IPS-18c (cell line): Measurements from ENCODE around the gene LINGO1.

Source experiments
- H3K4me3 ChIP-seq: 2 replicates; pipeline ENCODE4 v1.7.0; 2013; ENCODE audit warnings: low read depth, mild to moderate bottlenecking, low read length, moderate library complexity; ENCODE audit not compliant: insufficient read depth
- H3K9me3 ChIP-seq: one replicate; pipeline ENCODE4 v1.6.1; 2013; ENCODE audit warnings: mild to moderate bottlenecking, low read length, moderate library complexity; ENCODE audit not compliant: control insufficient read depth, insufficient read depth

The LINGO1 gene

DNA sequence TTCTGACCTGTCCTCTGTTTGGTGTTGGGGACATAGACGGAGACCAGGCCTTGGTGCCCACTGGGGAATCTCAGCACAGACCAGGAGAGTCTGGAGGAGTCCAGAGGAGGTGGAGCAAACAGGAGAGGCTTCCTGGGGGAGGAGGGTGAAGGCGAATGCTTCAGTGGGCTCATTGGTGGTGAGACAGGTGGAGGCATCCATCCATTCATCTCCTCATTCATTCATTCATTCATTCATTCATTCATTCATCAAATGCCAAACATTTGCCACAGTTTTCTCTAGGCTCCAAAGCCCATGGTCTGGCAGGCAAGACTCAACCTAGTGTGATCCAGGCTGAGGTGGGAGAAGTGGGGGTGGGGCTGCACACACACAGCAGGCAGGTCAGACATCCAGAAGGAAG is 7.9 kb upstream of the LINGO1 start:
- Histone ChIP-seq H3K4me3 (no peak overlapping the region), H3K9me3 (no peaks in the 10 kb centered on the region)

DNA sequence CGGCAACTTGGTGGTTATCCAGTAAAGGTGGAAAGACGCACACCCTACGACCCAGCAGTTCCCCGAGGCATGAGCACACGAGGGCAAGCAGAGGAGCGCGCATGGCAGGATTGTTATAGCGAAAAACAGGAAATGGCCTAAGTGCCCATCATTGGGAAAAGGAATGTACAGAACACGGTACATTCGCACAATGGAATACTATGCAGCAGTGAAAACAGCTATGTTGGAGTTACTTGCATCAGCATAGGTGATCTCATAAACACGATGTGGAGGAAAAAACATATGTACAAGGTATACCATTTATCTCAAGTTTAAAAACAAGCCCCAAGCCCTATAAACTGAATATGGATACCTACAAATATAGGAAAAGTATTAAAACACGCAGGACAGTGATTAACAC is 6.7 kb upstream of the LINGO1 start:
- H3K9me3 ChIP-seq = no peaks in the 10 kb centered on the region
- H3K4me3 ChIP-seq = no peak overlapping the region

DNA sequence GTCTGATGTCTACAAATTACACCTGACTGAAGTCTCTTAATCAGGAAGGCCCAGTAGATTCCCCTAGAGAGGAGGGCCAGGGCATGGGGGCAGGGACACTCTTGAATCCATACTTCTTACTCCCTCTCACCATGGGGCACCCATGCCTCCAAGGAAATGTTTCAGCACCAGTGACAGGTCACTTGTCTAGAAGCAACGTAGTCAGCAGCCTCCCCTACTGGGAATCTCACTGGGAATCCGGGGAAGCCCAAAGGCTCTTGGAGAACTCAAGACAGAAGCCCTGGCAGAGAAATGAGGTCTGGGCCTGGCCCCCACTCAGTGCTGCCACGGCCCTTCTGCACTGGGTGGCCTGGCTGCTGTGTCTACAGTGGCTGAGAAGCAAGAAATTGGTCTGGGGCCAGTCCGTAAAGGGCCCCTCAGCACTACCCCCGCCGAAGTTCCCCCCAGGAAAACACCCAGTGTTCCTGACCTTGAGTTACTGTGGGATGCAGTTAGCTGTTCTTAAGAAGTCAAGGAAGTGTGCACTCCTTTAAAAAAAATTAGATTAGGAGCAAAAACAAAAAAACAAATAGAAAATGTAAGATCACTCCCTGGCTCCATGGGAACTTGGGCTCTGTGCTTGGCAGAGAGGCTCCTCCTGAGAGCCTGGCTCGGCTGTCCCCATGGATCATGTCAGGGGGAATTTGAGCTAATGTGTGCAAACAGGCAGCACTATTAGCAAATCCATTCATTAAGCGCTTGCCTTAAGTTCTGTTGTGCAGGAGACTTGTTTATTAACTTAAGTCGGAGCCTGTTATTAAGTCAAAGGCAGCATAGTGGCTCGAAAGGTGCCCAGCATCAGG is 5.4 kb upstream of the LINGO1 start:
- no peak overlapping the region for H3K4me3 ChIP-seq
- no peaks in the 10 kb centered on the region for H3K9me3 ChIP-seq

DNA sequence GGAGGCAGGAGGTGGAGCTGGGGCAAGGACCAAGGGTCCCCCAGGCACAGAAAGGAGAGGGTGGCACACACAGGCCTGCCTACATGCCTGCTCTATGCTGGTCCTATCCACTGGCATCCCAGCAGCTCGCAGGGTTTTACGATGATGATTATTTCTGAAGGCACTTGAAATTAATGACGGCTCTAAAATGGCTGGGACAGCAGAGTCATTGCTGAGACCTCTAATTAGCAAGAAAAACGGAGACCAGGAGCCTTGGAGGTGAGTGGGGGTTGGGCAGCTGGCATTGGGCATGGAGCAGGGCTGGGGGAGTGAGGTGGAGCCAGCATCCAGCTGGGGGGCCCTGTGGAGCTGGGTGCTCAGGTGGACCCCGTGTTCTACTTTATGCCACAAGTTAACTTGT is 3.5 kb upstream of the LINGO1 start:
- Histone ChIP-seq H3K9me3 (no peaks in the 10 kb centered on the region), H3K4me3 (no peak overlapping the region)

DNA sequence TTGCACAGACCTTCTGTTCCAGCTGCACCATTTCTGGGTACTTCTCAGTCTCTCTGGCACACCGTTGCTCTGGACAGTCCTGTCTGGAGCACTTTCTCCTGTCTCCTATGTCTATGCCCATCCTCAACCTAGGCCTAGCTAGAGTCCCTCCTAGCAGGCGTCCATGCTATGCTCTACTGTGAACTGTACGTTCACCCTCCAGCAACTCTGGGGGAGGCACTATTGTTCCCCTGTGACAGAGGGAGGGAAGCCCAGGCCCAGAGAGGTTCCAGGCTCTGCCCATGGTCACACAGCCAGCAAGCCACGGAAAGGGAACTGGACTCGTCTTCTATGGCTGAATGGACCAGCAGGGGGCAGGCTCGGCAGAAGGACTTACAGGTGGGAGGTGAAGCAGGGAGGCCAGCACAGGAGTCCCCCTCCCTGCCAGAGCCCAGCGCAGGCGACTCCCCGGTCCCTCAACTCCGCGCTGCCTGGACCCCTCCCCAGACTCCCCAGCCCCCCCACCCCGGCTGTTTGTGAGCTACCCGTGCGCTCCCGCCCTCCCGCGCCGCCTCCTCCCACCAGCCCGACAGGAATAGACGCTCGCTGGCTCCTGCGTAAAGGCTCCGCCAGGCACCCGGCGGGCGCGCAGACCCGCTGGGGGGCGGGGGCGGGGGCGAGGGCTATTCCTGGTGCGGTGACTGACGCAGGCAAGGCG is 1.7 kb upstream of the LINGO1 start:
- Histone ChIP-seq H3K9me3 (no peaks in the 10 kb centered on the region), H3K4me3 (peak overlapping the region; percentile 22; the same call in 1 of the 2 replicates)

DNA sequence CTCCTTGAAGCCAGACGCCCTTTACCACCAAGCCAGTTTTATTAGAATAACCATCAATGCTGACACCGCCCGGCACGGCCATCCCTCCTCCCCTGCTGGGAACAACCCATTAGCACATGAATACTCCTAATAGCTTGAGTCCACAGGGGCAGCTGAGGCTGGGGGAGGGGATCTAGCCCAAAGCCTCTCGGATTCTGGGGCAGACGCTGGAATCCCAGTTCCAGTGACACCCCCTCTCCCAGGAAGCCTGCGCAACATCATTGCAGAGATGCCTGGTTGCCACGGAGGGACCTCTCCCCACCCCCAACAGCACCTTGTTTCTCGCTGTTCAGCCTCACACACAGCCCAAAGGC is 1.2 kb upstream of the LINGO1 start:
- Histone ChIP-seq H3K9me3 (no peaks in the 10 kb centered on the region), H3K4me3 (peak overlapping the region; percentile 52; the same call in 1 of the 2 replicates)

DNA sequence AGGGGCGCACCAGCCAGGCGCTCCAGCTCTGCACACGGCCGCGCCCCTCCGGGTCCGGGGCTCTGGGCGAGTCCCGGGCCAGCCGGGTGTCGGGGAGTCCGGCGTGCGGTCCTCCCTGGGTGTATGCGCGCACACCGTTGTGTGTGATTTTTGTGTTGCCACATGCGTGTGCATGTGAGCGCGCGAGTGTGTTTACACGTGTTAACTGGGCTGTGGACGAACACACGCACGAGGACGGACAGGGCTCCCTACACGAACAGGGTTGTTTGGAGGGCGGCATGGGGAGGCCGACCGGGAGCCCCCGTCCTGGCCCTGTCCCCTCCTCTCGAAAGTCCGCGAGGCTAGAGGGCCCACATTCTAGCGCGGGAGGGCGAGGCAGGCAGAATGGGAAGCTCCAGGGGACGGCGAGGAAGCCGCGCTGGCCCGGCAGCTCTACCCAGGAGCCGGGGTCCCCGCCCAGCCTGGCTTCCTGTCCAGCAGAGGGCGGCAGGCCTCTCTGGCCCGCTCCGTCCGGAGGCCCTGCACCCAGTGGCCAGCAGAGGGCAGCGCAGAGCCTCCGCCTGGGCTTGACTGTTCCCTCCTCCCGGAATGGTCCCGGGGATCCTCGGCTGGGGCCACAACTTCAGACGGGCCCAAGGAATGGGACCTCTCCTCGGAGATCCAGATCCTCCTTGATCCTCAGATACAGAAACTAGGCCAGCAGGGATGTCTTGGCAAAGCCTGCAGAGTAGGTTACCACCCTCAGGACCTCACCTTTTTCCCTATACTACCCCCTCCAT is 611 bp upstream of the LINGO1 start:
- H3K4me3 ChIP-seq = peak overlapping the region; percentile 52
- H3K9me3 ChIP-seq = no peaks in the 10 kb centered on the region

DNA sequence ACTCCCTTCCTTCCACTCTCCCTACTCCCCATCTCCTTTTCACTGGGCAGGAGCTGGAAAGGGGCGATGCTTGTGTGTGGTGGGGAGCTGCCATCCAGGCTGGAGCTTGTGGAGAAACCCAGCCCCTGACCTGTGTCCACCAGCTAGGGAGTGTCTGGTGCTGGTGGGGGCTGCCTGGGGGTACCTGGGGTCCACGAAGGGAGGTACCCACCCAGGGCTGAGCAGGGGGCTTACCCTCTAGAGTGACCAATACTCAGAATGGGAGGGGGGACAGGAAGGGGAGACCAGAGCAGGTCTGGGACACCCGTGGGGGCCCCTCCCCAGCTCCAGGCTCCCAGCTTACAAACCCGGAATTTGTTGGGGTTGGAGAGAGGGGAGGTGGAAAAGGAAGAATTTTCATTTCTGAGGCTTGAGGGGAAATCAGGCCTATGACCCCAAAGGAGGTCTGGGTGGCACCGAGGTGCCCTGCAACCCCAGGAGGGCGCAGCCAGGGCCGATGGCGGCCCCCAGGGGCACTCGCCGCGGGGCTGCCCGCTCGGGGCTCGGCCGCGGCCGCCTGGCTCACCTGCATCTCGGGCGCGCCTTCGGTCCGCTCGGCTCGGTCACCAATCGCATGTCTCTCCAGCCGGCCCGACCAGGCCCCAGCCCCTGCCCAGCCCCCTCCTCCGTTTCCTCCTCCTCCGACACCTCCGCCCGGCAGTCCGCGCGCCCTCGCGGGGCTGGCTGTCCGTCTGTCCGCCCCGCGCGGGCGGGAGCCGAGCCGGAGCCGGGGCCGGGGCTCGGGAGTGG is 773 bp downstream of the LINGO1 start:
- H3K4me3 ChIP-seq = peak overlapping the region; percentile 77

DNA sequence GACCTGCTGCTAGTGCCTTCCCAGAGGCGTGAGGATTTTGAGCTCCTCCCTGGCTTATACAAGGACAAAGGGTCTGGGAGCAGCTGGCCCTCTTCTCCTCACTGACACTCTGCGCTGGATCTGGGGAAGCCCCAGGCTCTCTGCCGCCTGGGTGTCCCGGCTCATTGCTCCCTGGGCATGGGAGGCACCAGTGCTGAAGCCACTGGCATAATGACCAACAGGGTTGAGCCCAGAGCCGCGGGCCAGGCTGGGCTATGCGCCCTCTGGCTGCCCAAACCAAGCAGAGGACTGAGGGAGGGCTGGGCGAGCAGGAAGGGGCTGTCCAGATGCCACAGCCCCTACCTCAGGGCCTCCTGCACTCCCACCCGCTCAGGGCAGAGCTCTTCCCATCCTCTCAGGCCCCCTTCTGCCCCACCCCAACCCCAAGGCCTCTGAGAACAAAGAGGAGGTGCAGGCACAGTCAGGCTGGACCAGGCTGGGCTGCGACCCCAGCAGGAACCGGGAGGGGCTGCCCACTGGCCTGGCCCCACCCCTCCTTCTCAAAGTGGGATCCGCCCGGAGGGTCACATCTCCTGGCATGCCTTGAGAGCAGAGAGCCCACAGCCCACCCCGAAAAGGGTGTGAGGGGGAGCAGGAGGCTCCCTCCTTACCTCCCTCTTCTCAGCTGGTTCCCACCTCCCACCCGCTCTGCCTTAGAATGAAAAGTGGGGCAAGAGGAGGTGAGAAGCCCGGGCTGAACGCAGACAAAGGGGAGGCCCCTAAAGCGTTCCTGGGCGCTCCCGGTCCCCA is 1.6 kb downstream of the LINGO1 start:
- Histone ChIP-seq H3K9me3 (peaks cover 2% of the 10 kb centered on the region), H3K4me3 (peak overlapping the region; percentile 77)

More for the DNA sequence above, 773 bp downstream of the LINGO1 start:
- H3K9me3 ChIP-seq = peaks cover 2% of the 10 kb centered on the region

DNA sequence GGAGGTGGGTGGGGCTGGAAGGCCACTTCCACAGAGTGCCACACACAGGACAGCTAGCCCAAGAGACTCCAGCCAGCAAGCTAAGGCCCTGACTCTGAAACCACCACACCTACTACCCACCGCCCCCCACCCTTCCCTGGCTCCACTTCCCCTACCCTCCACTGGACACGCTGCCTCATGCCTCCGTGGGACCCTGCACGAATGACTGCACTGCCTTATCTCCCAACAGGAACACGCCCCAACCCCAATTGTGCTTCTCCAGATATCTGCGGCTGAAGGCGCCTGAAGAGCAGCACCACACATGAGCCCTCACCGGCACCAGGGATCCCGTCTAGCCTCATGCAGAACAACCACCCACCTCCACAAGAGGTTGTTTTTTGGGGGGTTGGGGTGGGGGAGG is 2.7 kb downstream of the LINGO1 start:
- Histone ChIP-seq H3K4me3 (no peak overlapping the region), H3K9me3 (peaks cover 2% of the 10 kb centered on the region)

DNA sequence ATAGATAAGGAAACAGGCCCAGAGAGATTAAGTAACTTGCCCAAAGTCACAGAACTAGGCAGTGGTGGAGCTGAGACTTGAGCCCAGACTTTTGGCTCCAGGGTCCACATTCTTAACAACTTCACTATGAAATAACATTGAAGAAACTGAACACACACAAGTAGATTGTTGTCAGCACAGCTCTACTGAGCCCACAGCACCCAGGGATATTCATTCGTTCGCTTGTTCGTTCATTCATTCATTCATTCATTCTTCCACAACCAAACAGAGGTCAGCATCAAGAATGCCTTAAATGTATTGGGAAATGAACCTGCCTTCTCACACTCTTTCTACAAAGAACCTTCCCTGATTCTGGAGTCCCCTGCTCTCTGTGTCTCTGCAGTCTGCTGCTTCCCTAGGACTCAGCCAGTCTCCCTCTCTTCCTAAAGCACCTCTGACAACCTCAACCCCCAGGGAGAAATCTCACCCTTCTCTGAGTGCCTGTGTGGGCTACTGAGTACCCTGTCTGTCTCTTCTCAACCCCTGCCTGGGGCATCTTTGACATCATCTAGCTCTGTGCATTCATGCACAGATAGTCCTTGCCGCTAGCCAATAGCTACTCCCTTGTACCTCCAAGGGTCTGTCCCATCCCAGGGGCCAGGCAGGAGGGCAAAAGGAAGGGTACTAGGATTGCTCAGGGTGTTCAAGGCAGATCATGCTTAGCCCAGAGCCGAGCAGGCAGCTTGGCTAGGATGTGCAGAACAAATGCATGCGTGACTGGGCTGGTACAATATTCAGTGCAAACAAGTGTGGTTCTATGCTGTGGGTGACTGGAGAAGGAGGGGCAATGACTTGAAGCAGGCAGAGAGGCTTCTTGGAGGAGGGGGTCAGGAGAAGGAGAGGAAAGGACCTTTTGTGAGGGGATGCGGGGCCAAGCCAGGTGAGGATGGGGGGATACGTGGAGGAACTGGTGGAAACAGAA is 3.4 kb downstream of the LINGO1 start:
- Histone ChIP-seq H3K4me3 (peak overlapping the region; percentile 22; the same call in 1 of the 2 replicates), H3K9me3 (peaks cover 2% of the 10 kb centered on the region)

DNA sequence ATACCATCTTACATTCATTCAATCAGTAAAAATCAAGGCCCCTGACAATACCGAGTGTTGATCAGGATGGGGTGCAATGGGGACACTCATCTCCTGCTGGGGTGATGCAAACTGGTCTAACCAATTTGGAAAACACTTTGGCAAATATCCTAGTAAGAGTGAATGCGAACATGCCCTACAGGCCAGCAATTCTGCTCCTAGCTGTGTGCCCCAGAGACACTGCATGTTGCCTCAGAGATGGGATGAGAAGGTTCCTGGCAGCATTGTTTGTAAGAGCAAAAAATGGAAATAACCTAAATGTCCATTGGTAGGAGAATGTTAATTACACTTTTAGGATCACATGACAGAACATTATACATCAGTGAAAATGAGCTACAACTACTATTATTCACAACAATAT is 4.7 kb downstream of the LINGO1 start:
- H3K4me3 ChIP-seq = peak overlapping the region; percentile 24; the same call in 1 of the 2 replicates
- H3K9me3 ChIP-seq = peaks cover 2% of the 10 kb centered on the region

DNA sequence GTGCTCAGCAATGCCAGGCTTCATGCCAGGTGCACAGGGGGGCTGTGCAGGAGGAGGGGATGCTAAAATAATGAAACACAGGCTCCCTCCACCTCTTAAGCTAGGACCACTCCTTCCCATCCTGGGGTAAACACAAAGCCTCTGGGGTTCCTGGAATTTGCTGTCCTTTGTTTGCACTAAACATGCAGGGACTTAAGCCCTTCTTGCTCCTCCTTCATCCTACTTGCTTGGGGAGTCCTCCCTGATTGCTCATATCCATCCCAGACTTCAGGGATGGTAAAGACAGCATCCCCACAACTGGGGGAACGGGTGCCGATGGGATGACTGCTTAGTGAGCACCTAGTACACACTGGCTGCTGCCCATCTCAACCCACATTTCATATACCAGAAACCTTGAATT is 5.1 kb downstream of the LINGO1 start:
- peak overlapping the region; percentile 24; the same call in 1 of the 2 replicates for H3K4me3 ChIP-seq
- H3K9me3 ChIP-seq = peaks cover 2% of the 10 kb centered on the region

DNA sequence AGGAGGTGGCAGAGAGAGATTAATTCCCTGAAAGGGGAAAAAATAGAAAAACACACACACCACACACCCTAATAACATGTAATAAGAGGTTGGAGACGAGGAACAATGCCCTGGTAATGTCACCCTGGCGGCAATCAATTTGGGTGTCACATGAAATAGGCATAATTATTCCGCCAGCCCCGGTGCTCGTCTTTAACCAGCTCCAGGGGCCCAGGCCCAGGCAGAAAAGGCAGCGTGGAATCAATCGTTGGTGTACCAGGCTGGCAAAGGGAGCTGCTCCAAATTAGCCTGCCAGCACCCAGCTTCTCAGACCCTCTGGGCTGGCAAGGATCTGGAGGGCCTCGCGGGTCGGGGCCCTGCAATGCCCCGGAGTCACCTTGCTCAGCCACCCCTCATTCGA is 5.6 kb downstream of the LINGO1 start:
- no peak overlapping the region for H3K4me3 ChIP-seq
- peaks cover 2% of the 10 kb centered on the region for H3K9me3 ChIP-seq

DNA sequence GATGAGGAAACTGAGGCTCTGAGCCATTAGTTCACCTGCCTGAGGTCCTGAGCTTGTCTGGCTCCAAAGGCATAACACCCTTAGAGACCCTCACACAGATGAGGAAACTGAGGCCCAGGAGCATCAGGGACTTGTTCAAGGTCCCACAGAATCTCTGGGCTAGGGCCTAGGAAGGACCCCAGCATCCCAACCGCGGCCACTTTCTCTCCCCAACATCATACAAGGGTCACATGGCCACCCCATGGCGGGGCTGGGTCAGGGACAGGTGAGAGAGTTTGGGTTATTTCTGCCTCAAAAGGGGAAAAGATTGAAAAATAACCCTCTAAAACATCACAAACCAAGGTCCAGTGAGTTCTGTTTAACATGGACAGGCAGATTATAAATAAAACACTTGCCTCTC is 6.7 kb downstream of the LINGO1 start:
- Histone ChIP-seq H3K9me3 (peaks cover 2% of the 10 kb centered on the region), H3K4me3 (no peak overlapping the region)
